ENCODE measurements around the gene HADHA. TPM values are rescaled to one million over a fixed set of nuclear protein-coding genes. Genes with fewer than 3 reads are reported as not detected.

The HADHA gene
- total RNA-seq, 1 experiment from 2014 or later: 118 TPM

DNA sequence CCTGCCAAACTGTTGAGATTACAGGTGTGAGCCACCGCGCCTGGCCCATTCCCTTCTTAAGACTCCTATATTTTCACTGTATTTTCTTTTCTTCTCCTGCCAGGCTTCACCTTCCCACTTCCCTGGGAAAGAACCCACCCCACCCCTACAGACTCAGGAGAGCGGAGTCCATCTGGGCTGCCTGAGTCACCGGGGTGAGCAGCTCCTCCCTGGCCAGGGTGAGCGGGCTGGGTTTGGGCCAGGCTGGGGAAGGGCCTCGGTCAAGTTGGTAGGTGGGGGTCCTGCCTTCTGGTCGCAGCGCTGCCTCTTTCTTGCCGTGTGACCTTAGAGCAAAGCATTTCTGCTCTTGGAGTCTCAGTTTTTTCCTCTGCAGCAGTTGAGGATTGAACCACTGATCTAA lies 73.6 kb downstream of the HADHA start:
- ATAC-seq (no peak), DNase-seq (ENCODE audit: low spot score) (no peak)
- Mint-ChIP-seq H3K9me3 (no peaks in the 10 kb centered on the region), H3K4me1 (peaks cover 7% of the 10 kb centered on the region), H3K27me3 (ENCODE audit: low read depth) (peaks cover 11% of the 10 kb centered on the region), H3K4me3 (no peak overlapping the region), H3K36me3 (no peaks in the 10 kb centered on the region), H3K27ac (no peak overlapping the region)
- CTCF ChIA-PET: interaction anchor here (0.6 to 3.3 kb wide), 5 partner anchors 11 to 471 kb away, joined by 3 to 53 read pairs (median 4); partner anchors contain the start of gene ASXL2
- POLR2A ChIA-PET: no interaction called here
- no peak for TF ChIP-seq ZNF671 (CRISPR knock-in tag; IDR thresholded peaks at IDR 0.05)
- TF ChIP-seq, protein P1, sequence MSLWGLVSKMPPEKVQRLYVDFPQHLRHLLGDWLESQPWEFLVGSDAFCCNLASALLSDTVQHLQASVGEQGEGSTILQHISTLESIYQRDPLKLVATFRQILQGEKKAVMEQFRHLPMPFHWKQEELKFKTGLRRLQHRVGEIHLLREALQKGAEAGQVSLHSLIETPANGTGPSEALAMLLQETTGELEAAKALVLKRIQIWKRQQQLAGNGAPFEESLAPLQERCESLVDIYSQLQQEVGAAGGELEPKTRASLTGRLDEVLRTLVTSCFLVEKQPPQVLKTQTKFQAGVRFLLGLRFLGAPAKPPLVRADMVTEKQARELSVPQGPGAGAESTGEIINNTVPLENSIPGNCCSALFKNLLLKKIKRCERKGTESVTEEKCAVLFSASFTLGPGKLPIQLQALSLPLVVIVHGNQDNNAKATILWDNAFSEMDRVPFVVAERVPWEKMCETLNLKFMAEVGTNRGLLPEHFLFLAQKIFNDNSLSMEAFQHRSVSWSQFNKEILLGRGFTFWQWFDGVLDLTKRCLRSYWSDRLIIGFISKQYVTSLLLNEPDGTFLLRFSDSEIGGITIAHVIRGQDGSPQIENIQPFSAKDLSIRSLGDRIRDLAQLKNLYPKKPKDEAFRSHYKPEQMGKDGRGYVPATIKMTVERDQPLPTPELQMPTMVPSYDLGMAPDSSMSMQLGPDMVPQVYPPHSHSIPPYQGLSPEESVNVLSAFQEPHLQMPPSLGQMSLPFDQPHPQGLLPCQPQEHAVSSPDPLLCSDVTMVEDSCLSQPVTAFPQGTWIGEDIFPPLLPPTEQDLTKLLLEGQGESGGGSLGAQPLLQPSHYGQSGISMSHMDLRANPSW (CRISPR knock-in tag; conservative IDR thresholded peaks at IDR 0.05; ENCODE audit: low read depth): no peak
- TF ChIP-seq, protein P2, sequence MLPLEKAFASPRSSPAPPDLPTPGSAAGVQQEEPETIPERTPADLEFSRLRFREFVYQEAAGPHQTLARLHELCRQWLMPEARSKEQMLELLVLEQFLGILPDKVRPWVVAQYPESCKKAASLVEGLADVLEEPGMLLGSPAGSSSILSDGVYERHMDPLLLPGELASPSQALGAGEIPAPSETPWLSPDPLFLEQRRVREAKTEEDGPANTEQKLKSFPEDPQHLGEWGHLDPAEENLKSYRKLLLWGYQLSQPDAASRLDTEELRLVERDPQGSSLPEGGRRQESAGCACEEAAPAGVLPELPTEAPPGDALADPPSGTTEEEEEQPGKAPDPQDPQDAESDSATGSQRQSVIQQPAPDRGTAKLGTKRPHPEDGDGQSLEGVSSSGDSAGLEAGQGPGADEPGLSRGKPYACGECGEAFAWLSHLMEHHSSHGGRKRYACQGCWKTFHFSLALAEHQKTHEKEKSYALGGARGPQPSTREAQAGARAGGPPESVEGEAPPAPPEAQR (CRISPR knock-in tag; IDR thresholded peaks at IDR 0.05): no peak
- TF ChIP-seq, protein P3, sequence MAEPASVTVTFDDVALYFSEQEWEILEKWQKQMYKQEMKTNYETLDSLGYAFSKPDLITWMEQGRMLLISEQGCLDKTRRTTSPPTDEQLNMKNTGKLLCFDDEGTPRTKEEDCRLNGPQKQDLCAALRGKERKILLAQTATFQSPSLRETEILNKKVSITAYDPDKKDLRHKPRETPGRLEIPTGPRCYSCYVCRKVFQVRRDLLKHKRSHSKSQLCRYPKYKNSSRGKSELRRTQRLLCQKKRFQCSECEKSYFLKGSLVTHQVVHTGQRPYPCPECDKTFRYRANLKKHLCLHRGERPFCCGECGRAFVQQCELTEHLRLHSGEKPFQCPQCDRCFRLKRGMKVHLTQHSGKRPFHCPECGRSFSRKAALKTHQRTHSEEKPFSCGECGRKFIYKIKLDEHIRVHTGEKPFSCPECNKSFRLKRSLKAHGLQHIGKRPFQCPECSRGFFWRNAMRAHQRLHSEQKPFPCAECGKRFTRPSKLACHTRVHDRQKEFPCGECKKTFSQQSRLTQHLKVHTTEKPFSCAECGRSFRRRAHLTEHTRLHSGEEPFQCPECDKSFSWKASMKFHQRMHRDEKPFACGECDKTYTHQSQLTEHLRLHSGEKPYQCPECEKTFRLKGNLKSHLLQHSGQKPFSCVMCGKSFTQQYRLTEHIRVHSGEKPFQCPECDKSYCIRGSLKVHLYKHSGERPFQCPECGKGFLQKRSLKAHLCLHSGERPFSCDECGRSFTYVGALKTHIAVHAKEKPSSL (CRISPR knock-in tag; conservative IDR thresholded peaks at IDR 0.05): no peak
- TF ChIP-seq GRHL2 (CRISPR knock-in tag; IDR thresholded peaks at IDR 0.05; ENCODE audit: insufficient replicate concordance, severe bottlenecking): no peak
- TF ChIP-seq, protein P4, sequence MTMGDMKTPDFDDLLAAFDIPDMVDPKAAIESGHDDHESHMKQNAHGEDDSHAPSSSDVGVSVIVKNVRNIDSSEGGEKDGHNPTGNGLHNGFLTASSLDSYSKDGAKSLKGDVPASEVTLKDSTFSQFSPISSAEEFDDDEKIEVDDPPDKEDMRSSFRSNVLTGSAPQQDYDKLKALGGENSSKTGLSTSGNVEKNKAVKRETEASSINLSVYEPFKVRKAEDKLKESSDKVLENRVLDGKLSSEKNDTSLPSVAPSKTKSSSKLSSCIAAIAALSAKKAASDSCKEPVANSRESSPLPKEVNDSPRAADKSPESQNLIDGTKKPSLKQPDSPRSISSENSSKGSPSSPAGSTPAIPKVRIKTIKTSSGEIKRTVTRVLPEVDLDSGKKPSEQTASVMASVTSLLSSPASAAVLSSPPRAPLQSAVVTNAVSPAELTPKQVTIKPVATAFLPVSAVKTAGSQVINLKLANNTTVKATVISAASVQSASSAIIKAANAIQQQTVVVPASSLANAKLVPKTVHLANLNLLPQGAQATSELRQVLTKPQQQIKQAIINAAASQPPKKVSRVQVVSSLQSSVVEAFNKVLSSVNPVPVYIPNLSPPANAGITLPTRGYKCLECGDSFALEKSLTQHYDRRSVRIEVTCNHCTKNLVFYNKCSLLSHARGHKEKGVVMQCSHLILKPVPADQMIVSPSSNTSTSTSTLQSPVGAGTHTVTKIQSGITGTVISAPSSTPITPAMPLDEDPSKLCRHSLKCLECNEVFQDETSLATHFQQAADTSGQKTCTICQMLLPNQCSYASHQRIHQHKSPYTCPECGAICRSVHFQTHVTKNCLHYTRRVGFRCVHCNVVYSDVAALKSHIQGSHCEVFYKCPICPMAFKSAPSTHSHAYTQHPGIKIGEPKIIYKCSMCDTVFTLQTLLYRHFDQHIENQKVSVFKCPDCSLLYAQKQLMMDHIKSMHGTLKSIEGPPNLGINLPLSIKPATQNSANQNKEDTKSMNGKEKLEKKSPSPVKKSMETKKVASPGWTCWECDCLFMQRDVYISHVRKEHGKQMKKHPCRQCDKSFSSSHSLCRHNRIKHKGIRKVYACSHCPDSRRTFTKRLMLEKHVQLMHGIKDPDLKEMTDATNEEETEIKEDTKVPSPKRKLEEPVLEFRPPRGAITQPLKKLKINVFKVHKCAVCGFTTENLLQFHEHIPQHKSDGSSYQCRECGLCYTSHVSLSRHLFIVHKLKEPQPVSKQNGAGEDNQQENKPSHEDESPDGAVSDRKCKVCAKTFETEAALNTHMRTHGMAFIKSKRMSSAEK (CRISPR knock-in tag; IDR thresholded peaks at IDR 0.05; ENCODE audit: borderline replicate concordance): no peak
- TF ChIP-seq ZNF219 (CRISPR knock-in tag; IDR thresholded peaks at IDR 0.05; ENCODE audit: borderline replicate concordance): no peak
- TF ChIP-seq, protein P5, sequence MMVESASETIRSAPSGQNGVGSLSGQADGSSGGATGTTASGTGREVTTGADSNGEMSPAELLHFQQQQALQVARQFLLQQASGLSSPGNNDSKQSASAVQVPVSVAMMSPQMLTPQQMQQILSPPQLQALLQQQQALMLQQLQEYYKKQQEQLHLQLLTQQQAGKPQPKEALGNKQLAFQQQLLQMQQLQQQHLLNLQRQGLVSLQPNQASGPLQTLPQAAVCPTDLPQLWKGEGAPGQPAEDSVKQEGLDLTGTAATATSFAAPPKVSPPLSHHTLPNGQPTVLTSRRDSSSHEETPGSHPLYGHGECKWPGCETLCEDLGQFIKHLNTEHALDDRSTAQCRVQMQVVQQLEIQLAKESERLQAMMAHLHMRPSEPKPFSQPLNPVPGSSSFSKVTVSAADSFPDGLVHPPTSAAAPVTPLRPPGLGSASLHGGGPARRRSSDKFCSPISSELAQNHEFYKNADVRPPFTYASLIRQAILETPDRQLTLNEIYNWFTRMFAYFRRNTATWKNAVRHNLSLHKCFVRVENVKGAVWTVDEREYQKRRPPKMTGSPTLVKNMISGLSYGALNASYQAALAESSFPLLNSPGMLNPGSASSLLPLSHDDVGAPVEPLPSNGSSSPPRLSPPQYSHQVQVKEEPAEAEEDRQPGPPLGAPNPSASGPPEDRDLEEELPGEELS (CRISPR knock-in tag; IDR thresholded peaks at IDR 0.05): no peak
- no peak for TF ChIP-seq NFE2L1 (CRISPR knock-in tag; IDR thresholded peaks at IDR 0.05)
- TF ChIP-seq, protein P6, sequence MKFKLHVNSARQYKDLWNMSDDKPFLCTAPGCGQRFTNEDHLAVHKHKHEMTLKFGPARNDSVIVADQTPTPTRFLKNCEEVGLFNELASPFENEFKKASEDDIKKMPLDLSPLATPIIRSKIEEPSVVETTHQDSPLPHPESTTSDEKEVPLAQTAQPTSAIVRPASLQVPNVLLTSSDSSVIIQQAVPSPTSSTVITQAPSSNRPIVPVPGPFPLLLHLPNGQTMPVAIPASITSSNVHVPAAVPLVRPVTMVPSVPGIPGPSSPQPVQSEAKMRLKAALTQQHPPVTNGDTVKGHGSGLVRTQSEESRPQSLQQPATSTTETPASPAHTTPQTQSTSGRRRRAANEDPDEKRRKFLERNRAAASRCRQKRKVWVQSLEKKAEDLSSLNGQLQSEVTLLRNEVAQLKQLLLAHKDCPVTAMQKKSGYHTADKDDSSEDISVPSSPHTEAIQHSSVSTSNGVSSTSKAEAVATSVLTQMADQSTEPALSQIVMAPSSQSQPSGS (CRISPR knock-in tag; IDR thresholded peaks at IDR 0.05; ENCODE audit: borderline replicate concordance, low read depth): no peak
- TF ChIP-seq SMAD4 (CRISPR knock-in tag; IDR thresholded peaks at IDR 0.05): no peak
- no peak for TF ChIP-seq ZBTB21 (CRISPR knock-in tag; IDR thresholded peaks at IDR 0.05; ENCODE audit: borderline replicate concordance)
- TF ChIP-seq, protein P7, sequence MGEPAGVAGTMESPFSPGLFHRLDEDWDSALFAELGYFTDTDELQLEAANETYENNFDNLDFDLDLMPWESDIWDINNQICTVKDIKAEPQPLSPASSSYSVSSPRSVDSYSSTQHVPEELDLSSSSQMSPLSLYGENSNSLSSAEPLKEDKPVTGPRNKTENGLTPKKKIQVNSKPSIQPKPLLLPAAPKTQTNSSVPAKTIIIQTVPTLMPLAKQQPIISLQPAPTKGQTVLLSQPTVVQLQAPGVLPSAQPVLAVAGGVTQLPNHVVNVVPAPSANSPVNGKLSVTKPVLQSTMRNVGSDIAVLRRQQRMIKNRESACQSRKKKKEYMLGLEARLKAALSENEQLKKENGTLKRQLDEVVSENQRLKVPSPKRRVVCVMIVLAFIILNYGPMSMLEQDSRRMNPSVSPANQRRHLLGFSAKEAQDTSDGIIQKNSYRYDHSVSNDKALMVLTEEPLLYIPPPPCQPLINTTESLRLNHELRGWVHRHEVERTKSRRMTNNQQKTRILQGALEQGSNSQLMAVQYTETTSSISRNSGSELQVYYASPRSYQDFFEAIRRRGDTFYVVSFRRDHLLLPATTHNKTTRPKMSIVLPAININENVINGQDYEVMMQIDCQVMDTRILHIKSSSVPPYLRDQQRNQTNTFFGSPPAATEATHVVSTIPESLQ (CRISPR knock-in tag; IDR thresholded peaks at IDR 0.05): no peak
- TF ChIP-seq, protein P8, sequence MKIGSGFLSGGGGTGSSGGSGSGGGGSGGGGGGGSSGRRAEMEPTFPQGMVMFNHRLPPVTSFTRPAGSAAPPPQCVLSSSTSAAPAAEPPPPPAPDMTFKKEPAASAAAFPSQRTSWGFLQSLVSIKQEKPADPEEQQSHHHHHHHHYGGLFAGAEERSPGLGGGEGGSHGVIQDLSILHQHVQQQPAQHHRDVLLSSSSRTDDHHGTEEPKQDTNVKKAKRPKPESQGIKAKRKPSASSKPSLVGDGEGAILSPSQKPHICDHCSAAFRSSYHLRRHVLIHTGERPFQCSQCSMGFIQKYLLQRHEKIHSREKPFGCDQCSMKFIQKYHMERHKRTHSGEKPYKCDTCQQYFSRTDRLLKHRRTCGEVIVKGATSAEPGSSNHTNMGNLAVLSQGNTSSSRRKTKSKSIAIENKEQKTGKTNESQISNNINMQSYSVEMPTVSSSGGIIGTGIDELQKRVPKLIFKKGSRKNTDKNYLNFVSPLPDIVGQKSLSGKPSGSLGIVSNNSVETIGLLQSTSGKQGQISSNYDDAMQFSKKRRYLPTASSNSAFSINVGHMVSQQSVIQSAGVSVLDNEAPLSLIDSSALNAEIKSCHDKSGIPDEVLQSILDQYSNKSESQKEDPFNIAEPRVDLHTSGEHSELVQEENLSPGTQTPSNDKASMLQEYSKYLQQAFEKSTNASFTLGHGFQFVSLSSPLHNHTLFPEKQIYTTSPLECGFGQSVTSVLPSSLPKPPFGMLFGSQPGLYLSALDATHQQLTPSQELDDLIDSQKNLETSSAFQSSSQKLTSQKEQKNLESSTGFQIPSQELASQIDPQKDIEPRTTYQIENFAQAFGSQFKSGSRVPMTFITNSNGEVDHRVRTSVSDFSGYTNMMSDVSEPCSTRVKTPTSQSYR (CRISPR knock-in tag; IDR thresholded peaks at IDR 0.05): no peak
